SU-DHL-6 (cell line): ENCODE measurements around the gene KRT17.

ENCODE experiments used
- CTCF ChIP-seq: fragments of 200-600 bp; sonication (generic); IDR thresholded peaks from one replicate; pipeline ENCODE4 v1.5.1; 2017; ENCODE audit warnings: antibody characterized with exemption, mild to moderate bottlenecking, low read length, moderate library complexity; ENCODE audit not compliant: insufficient read depth, poor library complexity, severe bottlenecking
- EZH2phosphoT487 ChIP-seq: fragments of 200-600 bp; sonication (generic), shearing (Covaris generic); conservative IDR thresholded peaks from 2 replicates; pipeline ENCODE4 v1.6.1; 2018; ENCODE audit warnings: mild to moderate bottlenecking, antibody characterized with exemption, low read length, moderate library complexity, mixed read lengths

DNA sequence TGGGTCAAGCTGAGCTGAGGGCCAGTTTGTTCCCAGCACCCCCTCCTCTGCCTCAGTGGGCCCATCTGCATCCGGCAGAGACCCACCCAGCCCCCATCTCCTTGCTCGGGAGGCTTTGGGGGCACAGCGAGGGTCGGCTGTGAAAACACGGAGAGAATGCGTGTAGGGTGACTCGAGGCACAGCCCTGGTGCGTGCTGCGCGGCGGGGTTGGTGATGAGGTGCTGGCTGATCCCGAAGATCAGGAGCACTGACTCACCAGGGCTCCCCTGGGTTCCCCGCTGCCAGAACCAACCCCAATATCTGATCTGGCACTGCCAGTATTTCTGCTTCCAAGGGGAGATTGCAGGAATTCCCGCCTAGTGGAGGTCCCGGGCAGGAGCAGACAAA lies 7.5 kb upstream of the KRT17 start:
- TF ChIP-seq CTCF (no peak), EZH2phosphoT487 (no peak)
